Thyroid gland (tissue), 4 donors: ENCODE results near the gene COMMD9. TPM values are rescaled to one million over a fixed set of nuclear protein-coding genes. Genes with fewer than 3 reads are reported as not detected.

Experiments
- DNase-seq, 2 donors: peaks; one replicate each; pipeline ENCODE4 v3.0.0-alpha.2; 2019
- H3K27ac ChIP-seq, 3 donors: fragments of 200-600 bp; sonication (generic); 1 replicate in 2 of 3; 2 replicates in 1 of 3; pipeline ENCODE4 v1.5.1; 2016 to 2019; ENCODE audit warnings: mild to moderate bottlenecking in 1 of 3, moderate library complexity in 1 of 3
- H3K27me3 ChIP-seq: fragments of 200-600 bp; sonication (generic); one replicate; pipeline ENCODE4 v1.5.1; 2019
- H3K36me3 ChIP-seq, 2 donors: fragments of 200-600 bp; sonication (generic); one replicate each; pipeline ENCODE4 v1.5.1; 2016 to 2019
- H3K4me1 ChIP-seq, 2 donors: fragments of 200-600 bp; sonication (generic); one replicate each; pipeline ENCODE4 v1.5.1; 2017 to 2019
- H3K4me3 ChIP-seq, 3 donors: fragments of 200-600 bp; sonication (generic); replicated peaks in 1 of 3; 1 replicate in 2 of 3; 2 replicates in 1 of 3; pipeline ENCODE4 v1.5.1; 2016; ENCODE audit warnings: mild to moderate bottlenecking in 1 of 3
- H3K9me3 ChIP-seq: fragments of 200-600 bp; sonication (generic); one replicate; pipeline ENCODE4 v1.5.1; 2017
- CTCF ChIP-seq, 6 experiments: fragments of 200-600 bp in 3 of 6; fragments of 450-650 bp in 3 of 6; sonication (generic) in 3 of 6; IDR thresholded peaks; one replicate each; pipeline ENCODE4 v1.5.1; 2016 to 2019; ENCODE audit warnings: antibody characterized with exemption in 6 of 6, mild to moderate bottlenecking in 2 of 6, inconsistent platforms in 1 of 6, moderate library complexity in 1 of 6
- POLR2A ChIP-seq, 2 donors: fragments of 450-650 bp; IDR thresholded peaks; one replicate each; pipeline ENCODE4 v1.6.1; 2017; ENCODE audit warnings: antibody characterized with exemption in 2 of 2, mild to moderate bottlenecking in 2 of 2, moderate library complexity in 1 of 2
- WGBS, 2 donors: methylation state at CpG; one replicate each; pipeline ENCODE4 v1.1.5; 2017; 5-methylcytosine and 5-hydroxymethylcytosine counted together
- intact Hi-C: fragments of 100-400 bp; cut with DNase I; formaldehyde crosslinking; loops from one replicate; pipeline ENCODE4 v1.15.1; 2023
- total RNA-seq, 4 donors: library from RNA; depleted of rRNA; stranded (reverse); fragments of >200 nt; gene quantifications; one replicate each; pipeline ENCODE4 v1.2.3, GENCODE V29; 2016

COMMD9 gene
- total RNA-seq, 4 donors from 2014 or later, result 43.5 to 52.6 (median 51.0) TPM

DNA sequence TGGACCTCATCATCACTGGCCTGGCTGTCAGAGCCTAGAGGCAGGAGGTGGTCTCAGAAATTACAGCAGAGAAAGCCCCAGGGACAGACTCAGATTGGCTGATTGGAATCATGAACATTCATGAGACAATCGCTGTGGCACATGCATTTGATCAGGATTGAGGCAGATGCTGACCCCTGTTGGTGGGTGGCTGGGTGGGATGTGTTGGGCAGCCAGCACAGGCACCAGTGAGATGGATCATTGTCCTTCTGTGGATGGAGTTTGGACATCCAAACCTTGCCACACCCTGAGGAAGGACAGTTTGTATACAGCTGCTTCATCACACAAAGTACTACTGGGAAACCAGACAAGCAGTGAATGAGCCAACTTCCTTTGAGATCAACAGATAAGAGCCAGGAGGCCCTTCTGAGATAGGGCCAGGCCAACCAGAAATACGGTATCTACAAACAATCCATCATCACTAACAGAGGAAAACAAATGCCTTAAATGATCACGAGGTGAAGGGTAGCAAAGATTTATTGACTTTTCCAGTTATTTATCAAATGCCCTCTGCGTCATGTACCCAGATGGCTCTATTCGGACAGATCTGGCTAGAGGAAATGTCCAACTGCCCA, 17.3 kb downstream of the COMMD9 start:
- intact Hi-C loops, result no loop called here
- WGBS, 2 donors, result 83% methylated on average over 5 of the region's 5 CpGs
- TF ChIP-seq POLR2A (IDR thresholded peaks at IDR 0.05) (no peak), CTCF (IDR thresholded peaks at IDR 0.05) (no peak)
- no peak overlapping the region for H3K4me3 ChIP-seq
- no peaks in the 10 kb centered on the region for H3K9me3 ChIP-seq
- no peaks in the 10 kb centered on the region for H3K27me3 ChIP-seq
- peaks cover 25 to 36% of the 10 kb centered on the region in 2 donors for H3K36me3 ChIP-seq
- H3K4me1 ChIP-seq, result no peaks in the 10 kb centered on the region
- no peak for DNase-seq
- H3K27ac ChIP-seq, result no peak overlapping the region

- TF ChIP-seq CTCF (IDR thresholded peaks at IDR 0.05), result no peak
- TF ChIP-seq POLR2A (IDR thresholded peaks at IDR 0.05), result no peak
- intact Hi-C loops, result no loop called here
These were observed 18.5 kb downstream of the COMMD9 start for GRCh38 chr11:36270701-36271100.

GRCh38 chr11:36268337-36268985, 20.8 kb downstream of the COMMD9 start:
- Histone ChIP-seq H3K9me3 (no peaks in the 10 kb centered on the region), H3K27me3 (no peaks in the 10 kb centered on the region), H3K27ac (no peak overlapping the region), H3K4me1 (no peaks in the 10 kb centered on the region), H3K36me3 (peaks cover 13 to 15% of the 10 kb centered on the region in 2 donors), H3K4me3 (no peak overlapping the region)
- DNase-seq, result no peak
- TF ChIP-seq POLR2A (IDR thresholded peaks at IDR 0.05) (no peak), CTCF (IDR thresholded peaks at IDR 0.05) (no peak)
- intact Hi-C loops, result loop anchor here (5.0 to 10.0 kb wide), 2 partner anchors 444 to 651 kb away; partner anchors contain the start of gene FJX1
- WGBS, 2 donors, result 68 to 72% methylated on average over 8 of the region's 8 CpGs

More at GRCh38 chr11:36270701-36271100, 18.5 kb downstream of the COMMD9 start:
- 68 to 77% methylated on average over 9 of the region's 9 CpGs for WGBS, 2 donors
- no peak for DNase-seq
- no peaks in the 10 kb centered on the region for H3K9me3 ChIP-seq
- no peaks in the 10 kb centered on the region for H3K27me3 ChIP-seq
- H3K27ac ChIP-seq, result no peak overlapping the region
- no peak overlapping the region for H3K4me3 ChIP-seq
- peaks cover 25 to 28% of the 10 kb centered on the region in 2 donors for H3K36me3 ChIP-seq
- H3K4me1 ChIP-seq, result no peaks in the 10 kb centered on the region

DNA sequence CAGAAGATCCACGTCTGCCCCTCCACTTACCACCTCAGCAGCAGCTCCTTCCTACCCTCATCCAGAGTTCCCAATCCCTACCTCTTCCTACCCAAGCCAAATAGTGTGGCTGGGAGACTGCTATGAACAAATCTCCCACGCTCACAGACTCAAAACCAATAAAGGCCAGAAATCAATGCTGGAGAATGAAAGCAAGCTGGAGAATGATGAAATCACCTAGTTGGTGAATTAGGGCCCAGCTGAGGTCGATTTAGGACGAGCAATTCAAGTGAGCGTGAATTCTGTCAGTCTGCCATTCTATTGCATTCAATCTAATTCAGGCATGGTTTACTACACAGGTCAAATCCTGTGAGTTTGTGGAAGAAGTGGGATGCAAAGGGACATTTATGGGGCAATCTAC, 22.5 kb downstream of the COMMD9 start:
- H3K9me3 ChIP-seq, result no peaks in the 10 kb centered on the region
- 60 to 67% methylated on average over 5 of the region's 5 CpGs for WGBS, 2 donors
- DNase-seq, result no peak

More for the DNA sequence above, 22.5 kb downstream of the COMMD9 start:
- intact Hi-C loops, result loop anchor here (5.0 to 10.0 kb wide), 2 partner anchors 442 to 649 kb away; partner anchors contain the start of gene FJX1
- Histone ChIP-seq H3K27ac (no peak overlapping the region), H3K4me3 (no peak overlapping the region), H3K36me3 (peaks cover 0 to 3% of the 10 kb centered on the region in 2 donors), H3K4me1 (no peaks in the 10 kb centered on the region), H3K27me3 (no peaks in the 10 kb centered on the region)
- TF ChIP-seq CTCF (IDR thresholded peaks at IDR 0.05), result no peak
- TF ChIP-seq POLR2A (IDR thresholded peaks at IDR 0.05), result no peak
